Right renal pelvis (tissue), 4 donors: ENCODE data around the gene NTRK2. TPM values are rescaled to one million over a fixed set of nuclear protein-coding genes. Genes with fewer than 3 reads are reported as not detected.
"Not testable (repeated sequence)": the region's sequence is repeated elsewhere in the genome, so short reads cannot be mapped to it uniquely, and the experiment has no call there.

Experiments used
- DNase-seq, 4 donors: peaks; one replicate each; pipeline ENCODE4 v3.0.0-alpha.2; 2013; ENCODE audit warnings: low read depth in 4 of 4, low spot score in 3 of 4, missing footprints in 1 of 4
- polyA plus RNA-seq, 4 donors: library from polyadenylated mRNA; unstranded; fragments of 120-200 nt; gene quantifications; one replicate each; pipeline ENCODE4 v1.2.1, GENCODE V29; 2013; ENCODE audit not compliant: insufficient read length in 4 of 4

The NTRK2 gene
- polyA plus RNA-seq, 4 donors = 94.3 to 117 (median 109) TPM

DNA sequence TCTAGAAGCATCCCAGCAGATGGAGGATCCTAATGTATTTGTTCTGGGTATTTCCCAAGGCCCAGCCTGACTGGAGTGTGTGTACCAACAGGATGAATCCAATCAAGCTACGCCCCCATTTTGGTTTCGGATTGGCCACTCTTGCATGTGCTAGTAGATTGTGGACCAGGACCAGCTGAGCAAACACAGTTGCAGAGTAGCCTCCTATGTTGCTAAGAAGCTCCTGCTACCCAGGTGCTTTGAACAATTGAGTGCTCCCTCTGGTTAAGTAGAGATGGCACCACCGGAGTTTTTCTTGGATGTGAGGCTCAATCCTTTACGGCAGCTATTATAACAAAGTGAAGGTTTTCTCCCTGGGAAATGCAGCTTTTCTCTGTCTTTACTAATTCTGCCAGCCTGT lies 204.5 kb downstream of the NTRK2 start:
- no peak for DNase-seq

DNA sequence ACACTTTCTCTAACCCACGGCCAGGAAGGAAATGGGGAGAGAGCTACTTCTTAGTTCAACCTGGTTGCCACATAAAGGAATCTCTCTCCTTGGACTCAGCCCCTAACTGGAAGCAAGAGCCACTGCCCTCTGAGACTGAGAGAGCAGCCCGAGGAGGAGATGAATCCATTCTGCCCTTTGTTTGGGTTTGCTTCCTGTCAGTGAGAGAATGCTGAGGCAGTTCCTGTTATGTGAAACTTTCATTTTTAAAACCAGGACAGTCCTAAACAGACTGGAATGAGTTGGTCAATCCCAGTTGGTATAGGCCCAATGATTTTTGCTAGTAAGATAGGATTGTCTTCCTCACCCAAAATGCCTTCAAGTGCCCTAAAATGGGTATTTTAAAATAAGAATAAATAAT lies 205.1 kb downstream of the NTRK2 start:
- DNase-seq = no peak

DNA sequence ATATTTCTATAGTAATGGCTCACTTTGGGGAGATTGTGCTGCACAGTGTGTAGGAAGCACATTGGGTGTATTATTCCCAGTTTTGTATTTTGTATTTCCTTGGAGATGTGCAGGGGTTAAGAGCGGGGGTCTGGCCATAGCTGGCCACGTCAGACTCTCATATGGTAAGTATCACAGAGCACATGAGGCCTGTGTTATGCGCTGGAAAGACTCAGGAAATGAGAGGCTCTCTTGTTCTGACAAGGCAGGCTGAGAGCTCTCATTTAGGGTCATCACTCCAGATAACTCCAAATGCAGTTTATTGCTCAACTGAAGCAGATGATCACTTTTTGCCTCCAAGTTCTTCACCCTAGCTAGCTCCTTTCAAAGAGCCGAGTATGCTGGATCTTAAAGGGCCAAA lies 205.7 kb downstream of the NTRK2 start:
- DNase-seq = no peak

DNA sequence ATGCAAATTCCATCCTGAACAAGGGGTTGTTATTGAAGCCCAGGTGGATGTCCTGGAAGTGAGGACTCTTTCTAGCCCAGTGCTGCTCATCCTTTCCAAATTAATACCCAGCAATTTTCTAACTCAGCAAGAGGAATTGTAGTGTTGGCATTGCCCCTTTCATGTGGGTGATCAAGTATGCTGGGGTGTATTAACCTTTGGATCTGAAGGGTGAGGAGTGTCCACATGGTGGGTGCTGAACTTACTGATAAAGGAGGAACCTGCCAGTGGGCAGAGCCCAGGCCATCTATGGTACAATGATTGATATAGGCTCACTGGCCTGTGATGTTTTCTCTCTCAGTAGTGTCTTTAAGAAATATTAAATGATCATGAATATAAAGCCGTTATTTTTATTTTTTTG lies 210.1 kb downstream of the NTRK2 start:
- no peak for DNase-seq

DNA sequence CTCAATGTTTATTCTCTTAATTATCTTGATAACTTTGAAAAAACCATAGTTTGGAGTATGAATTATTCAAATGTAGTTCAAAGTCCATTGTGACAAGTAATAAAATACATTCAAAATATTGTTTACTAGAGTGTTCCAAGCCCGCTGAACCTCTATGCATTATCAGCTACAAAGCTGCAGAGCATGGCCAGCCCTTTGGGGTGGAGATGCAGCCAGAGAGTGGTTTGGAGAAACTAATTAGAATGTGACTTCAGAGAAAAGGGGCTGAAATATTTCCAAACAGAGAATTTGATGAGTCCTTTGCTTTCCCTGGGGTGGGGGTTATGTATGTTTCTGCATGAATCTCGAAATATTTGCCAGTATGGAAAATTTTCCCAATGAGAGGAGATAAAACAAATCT lies 211.3 kb downstream of the NTRK2 start:
- DNase-seq = no peak

DNA sequence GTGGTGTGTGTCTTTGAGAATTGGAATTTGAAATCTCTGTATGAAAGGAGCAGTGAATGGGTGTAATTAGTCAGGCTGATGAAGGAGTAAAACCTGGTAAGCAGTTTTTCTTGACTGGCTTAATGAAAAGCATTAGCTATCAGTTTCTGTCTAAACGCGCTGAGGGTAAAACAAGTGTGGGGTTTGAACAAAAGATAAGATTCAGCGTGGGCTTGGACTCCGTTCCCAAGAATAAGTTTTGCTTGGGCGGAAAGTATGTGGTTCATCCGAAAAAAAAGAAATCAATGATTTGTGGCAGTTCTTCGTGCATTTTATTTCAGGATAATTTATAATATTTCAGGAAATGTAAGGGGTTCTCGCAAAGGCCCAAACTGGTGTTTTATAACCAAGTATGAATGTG lies 217.3 kb downstream of the NTRK2 start:
- DNase-seq = no peak

DNA sequence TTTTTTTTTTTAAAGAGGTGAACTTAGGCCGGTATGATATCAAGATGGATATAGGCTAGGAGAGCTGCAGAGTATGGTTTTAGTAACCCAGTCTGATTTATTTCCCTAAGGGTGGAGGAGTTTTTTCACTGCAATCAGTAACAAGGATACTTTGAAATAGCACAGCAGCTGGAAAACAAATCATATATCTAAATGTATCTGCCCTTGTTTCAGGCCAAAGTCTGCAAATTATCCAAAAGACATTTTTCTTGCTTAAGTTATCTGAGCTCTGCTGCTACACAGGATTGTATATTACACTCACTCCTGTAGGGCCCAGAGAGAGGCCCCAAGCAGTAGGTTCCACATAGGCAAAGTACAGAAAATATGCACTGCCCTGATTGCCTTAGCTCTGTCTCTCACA lies 222.4 kb downstream of the NTRK2 start:
- DNase-seq = no peak

DNA sequence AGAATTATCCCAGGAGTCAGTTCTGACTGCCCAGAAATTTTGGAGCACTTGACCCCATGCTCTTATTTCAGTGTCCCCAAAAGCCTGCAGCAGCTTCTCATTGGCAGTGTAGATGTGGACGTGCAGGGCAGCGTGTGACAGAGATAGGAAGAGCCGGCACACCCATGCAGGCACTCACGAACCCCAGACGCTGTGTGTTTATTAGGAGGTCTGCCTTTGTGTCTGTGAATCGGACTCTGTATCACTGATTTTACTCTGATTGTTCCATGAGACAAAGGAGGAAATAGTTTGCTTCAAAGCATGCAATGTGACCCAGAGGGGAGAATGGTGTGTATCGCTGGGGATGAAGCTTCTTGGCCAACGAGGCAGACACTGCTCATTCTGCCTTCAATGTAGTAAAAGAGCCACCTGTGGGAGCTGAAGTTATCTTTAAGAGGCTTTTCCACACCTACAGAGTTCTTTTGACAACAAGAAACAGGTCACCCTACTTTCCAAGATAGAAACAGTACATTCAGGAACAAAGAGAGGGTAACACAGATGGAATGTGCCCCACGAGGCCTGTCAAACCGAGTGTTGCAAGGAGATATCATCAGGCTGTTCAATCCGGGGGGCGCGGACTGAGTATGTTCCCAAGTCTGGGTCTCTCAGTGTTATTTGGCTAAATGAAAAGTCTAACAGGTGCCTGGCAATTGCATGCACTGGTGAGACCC lies 224.0 kb downstream of the NTRK2 start:
- no peak for DNase-seq

DNA sequence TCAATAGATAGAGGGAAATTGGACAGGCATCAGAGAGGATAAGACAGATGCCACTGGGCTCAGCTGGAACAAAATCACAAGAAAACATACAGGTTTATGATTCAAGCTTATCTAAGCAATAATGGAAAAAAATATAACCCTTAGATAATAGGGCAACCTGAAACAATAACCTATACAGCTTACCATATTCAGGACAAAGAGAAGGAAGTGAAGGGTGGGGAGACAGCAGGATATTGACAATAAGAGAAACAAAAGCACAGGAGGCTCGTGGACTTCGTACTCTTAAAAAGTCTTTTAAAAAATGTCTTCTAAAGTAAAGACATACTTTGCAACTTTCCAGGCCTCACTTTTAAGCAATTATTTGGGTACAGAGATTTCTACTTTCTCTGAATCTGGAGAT lies 225.3 kb downstream of the NTRK2 start:
- no peak for DNase-seq

DNA sequence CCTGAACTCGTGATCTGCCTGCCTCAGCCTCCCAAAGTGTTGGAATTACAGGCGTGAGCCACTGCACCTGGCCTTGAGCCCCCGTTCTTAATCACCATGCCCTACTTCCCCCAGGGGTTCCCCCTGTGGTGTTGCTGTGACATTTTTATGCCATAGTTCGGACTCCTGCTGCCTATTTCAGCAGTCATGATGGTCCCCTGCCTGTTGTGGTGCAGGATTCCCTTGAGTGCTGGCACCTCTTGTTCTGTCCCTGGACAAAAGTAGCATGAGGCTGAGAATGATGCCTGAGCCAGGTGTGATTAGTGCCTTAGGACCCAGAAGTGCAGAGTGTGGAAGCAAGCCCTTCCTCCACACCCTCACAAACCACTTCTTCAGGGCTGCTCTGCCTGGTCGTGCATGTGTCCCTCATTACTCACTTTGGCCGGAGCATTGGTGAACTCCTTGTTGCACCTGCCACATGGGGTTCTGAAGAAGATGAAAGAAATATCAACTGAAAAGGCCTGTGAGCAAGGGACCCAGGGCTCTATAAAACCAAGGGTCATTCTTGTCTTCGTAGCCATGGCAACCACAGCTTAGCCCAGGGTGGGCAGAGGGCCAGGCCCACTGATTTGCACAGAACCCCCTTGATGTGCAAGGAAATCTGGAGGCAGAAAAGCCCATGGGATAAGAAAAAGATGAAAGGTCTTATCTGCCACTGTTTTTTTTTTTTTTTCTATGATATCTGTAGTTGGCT lies 228.0 kb downstream of the NTRK2 start:
- DNase-seq = no peak

DNA sequence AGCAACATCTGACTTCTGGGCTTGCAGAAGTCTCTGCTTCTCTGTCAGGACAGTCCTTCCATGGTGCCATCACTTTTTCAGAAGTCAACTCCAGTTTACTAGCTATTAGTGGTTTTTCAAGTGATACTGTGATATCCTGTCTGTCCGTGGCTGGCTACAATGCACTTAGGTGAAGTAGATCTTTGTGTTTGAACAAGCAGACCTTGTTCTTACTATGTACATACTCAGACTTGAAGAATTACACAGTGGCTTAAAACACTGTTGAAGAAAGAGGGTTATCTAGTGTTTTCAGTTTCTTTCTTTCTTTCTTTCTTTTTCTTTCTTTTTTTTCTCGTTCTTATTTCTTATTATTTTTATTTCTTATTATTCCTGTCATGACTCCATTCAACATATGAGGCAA lies 228.7 kb downstream of the NTRK2 start:
- DNase-seq = no peak

DNA sequence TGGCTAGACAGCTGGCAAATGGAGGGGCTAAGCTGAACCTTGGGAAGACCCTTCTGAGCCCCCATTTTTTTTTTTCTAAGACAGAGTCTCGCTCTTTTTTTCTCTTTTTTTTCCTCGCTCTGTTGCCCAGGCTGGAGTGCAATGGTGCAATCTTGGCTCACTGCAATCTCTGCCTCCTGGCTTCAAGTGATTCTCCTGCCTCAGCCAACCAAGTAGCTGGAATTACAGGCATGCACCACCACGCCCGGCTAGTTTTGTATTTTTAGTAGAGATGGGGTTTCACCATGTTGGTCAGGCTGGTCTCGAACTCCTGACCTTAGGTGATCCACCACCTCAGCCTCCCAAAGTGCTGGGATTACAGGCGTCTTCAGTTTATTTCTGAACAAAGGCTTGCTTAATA lies 229.1 kb downstream of the NTRK2 start:
- not testable (repeated sequence) for DNase-seq

DNA sequence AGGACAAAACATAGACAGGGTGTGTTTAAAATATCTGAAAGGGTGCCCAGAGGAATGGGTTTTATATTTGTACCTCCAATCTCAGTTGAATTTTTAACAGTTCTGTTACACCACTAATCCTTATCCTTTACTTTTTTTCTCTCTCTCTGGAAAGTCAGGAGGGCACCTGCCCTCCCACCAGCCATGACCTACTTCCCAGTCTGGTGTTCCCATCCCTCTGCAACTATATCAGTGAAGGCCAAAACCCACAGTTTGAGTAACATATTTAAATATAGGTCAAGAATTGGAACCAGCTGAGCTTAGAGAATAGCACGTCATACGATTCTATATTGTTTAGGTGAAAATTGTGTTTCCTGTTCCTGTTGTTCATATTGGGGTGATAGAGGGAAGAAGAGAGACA lies 229.8 kb downstream of the NTRK2 start:
- DNase-seq = no peak

DNA sequence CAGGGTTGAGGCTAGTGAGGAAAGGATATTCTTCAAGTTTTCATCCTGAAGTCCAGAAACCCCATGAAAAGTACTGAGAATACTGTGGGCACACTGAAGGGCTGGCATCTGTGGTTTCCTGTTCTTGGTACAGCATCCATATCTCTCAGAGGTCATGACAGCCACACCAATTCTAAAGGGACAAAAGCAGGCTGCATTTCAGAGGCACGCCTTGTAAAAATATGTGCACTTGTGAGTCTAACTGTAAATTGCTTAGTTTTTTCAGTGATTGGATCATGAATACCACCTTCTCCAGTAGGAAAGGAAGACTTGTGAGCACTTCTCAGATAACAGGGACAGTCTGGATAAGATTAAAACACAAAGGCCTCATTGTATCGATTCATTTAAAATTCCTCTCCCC lies 230.9 kb downstream of the NTRK2 start:
- no peak for DNase-seq

DNA sequence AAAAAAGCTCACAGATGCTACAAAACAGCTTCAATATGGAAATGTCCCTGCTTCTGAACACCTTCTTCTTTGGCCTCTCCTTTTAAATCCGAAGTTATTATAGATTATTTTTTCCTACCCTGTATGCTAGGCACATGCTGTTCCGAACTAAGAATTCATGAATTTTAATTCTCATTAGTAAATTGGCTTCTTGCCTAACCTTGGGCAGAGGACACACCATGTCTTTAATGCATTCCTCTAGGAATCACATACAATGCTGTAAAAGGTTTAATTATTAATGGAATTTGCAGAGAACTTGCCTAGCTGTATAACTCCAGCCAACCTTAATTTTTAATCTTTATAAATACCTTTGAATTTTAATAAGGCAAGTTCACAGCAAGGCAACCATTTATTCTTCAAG lies 234.4 kb downstream of the NTRK2 start:
- DNase-seq = no peak

DNA sequence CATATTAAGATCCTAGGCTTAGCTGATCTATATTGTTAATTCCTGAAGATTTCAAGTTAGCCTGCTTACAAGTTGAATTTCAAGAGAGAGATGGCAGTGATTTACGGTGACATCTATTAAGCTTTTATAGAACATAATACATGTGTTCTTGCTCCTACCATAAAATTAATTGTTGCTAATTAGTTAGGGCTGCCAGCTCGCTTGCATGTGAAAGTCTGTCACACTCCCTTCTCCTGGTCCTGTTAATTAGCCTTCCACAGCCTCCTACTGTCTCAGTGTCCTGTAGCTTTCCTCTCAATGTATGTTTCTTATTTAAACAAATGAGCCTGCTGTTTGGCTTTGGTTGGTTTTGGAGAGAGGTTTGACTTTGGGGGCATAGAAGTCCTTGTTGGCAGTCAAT lies 247.2 kb downstream of the NTRK2 start:
- no peak for DNase-seq

DNA sequence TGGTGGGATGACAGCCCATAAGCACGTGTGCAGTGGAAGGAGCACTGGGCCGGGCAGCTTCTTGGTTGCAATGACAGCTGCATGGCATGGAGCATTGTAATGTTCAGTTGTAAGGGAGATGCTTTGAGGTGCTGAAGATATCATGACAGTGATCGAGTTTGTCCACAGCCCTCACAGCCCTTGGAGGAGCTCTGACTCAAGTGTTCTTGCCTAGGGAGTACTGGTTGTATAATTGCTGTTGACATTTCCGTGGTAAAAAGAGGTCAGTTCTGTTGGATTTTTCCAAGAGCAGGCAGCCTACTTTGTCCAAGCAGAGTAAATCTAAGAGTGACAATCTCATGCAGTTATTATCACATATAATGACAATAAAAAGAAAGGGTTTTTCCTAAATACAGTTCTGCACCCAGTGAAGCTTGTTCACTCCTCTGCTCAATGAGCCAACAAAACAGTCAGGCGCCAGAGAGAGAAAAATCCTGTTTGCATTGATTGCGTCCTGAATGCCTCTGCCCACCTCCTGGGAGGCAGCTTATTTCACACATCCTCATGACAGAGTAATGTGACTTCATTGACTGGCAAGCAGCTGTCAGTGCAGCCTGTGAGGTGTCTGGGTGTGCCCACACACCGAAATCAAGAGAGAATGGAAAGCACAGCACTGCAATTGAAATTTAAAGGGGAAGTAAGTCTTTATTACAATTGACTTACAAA lies 248.0 kb downstream of the NTRK2 start:
- DNase-seq = no peak

DNA sequence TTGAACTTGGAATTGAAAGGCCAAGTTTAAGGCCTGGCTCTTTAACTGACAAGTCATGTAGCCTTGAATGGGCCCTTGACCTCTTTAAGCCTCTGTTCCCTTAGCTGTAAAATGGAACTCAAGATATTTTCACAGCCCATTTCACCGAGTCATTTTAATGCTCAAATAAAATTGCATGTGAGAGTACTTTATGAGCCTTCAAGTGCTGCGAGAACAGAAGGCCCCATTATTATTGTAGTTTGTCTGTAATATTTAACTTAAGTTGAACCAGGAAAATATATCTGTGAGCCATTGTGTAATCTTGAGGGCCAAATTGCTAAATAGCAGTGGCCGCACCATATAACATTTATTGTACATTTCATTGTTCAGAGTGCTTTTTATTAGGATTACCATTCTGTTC lies 249.9 kb downstream of the NTRK2 start:
- no peak for DNase-seq

DNA sequence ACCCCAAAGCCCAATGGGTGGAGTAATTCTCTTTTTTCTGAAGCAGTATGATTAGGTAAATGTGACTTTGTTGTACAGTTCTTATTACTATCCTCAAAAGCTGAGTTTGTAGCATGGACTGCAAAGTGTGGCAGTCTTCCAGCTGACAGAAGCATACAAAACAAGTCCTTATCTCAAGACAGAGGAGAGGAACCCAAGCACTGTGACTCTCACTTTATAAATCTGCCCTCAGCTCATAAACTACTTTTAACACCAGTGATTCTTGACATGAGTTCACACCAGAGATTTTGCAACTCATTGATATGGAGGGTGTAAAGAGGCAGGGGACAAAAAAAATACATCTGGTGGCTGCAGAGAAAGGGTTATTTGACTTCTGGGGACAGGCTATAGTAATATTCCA lies 251.6 kb downstream of the NTRK2 start:
- DNase-seq = no peak

DNA sequence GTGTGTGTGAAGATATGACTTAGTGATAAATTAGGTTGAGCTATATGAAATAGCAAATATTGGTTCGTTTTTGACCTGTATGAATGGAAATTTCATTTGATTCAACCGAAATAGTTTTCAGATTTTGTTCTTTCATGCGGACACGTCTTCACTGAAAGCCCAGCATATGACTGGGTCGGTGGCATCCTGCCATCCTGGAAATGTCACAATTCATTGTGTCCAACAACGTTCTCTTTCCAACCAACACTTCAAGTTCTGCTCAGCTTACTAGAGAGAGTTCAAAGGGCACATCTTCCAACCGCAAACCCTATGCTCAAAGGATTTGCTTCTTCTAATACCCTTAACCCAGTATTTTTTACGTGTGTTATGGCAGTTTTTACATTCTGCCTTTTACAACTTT lies 252.5 kb downstream of the NTRK2 start:
- DNase-seq = no peak

DNA sequence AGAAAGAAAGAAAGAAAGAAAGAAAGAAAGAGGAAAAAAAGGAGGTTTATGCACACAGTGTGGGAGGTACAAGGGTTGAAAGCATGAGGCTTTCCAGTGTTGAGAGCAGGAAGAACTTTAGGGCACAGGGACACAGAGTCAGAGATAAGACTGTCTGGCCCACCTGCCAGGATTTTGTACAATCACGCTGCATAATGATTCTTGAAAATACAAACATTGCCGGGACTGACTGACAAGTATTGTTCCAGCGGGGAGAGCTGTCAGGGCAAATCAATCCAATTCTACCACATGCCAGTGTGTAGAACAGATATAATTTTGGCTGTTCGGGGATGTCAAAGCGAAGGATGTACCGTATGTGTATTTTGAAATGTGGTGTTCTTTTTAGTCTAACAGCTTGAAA lies 254.7 kb downstream of the NTRK2 start:
- no peak for DNase-seq
